Measurements from ENCODE around the gene OR51V1. TPM values are rescaled to one million over a fixed set of nuclear protein-coding genes. Genes with fewer than 3 reads are reported as not detected.

The OR51V1 gene
- total and polyA plus RNA-seq, 8 donors, result not detected

GRCh38 chr11:5245155-5245554 is 44.7 kb upstream of the OR51V1 start:
- intact Hi-C loops (cut with DNase I), result no loop called here
- Histone ChIP-seq H3K27ac (no peak overlapping the region), H3K9me3 (no peaks in the 10 kb centered on the region), H3K4me1 (no peaks in the 10 kb centered on the region), H3K4me3 (no peak overlapping the region), H3K27me3 (no peaks in the 10 kb centered on the region), H3K36me3 (no peaks in the 10 kb centered on the region)
- WGBS, 2 donors, result 72 to 86% methylated on average over 2 of the region's 2 CpGs
- FAIRE-seq (no peak), ATAC-seq (no peak), DNase-seq (no peak)
- TF ChIP-seq CTCF (IDR thresholded peaks at IDR 0.05), result no peak

DNA sequence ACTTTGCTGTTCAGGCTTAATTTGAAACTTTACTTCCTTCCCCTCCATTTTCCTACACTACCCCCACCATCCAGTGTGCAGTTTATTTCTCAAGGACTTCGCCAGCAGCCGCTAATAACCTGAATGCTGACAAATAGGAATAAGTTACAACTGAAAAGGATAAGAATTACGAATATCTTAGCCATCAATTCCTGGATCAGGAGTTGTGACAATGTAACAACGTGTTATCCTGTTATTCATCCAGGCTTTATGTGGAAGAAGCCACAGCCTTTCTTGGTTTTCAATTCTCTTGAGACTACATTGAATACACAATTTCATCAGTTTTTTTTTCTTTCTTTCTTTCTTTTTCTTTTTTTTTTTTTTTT is 43.3 kb upstream of the OR51V1 start:
- H3K9me3 ChIP-seq, result no peaks in the 10 kb centered on the region
- DNase-seq (no peak), ATAC-seq (no peak), FAIRE-seq (no peak)
- TF ChIP-seq CTCF (IDR thresholded peaks at IDR 0.05), result no peak
- WGBS, 2 donors, result 60 to 67% methylated on average over 4 of the region's 4 CpGs
- no peak overlapping the region for H3K27ac ChIP-seq
- H3K36me3 ChIP-seq, result no peaks in the 10 kb centered on the region
- intact Hi-C loops (cut with DNase I), result no loop called here
- no peaks in the 10 kb centered on the region for H3K4me1 ChIP-seq
- H3K4me3 ChIP-seq, result no peak overlapping the region
- no peaks in the 10 kb centered on the region for H3K27me3 ChIP-seq

- FAIRE-seq (no peak), DNase-seq (no peak), ATAC-seq (no peak)
- Histone ChIP-seq H3K27ac (no peak overlapping the region), H3K36me3 (no peaks in the 10 kb centered on the region), H3K27me3 (no peaks in the 10 kb centered on the region), H3K9me3 (no peaks in the 10 kb centered on the region), H3K4me3 (no peak overlapping the region), H3K4me1 (no peaks in the 10 kb centered on the region)
- WGBS, 2 donors, result 45 to 60% methylated on average over 7 of the region's 7 CpGs
- intact Hi-C loops (cut with DNase I), result no loop called here
- TF ChIP-seq CTCF (IDR thresholded peaks at IDR 0.05), result no peak
Observed at GRCh38 chr11:5242933-5243815, 42.7 kb upstream of the OR51V1 start.

- DNase-seq, result no peak
- no peak overlapping the region for H3K4me3 ChIP-seq
- FAIRE-seq, result no peak
- H3K27ac ChIP-seq, result no peak overlapping the region
- 32% methylated on average over 2 of the region's 2 CpGs for WGBS, 2 donors
- no peaks in the 10 kb centered on the region for H3K4me1 ChIP-seq
- no peak for TF ChIP-seq CTCF (IDR thresholded peaks at IDR 0.05)
- no peaks in the 10 kb centered on the region for H3K36me3 ChIP-seq
- H3K27me3 ChIP-seq, result no peaks in the 10 kb centered on the region
- intact Hi-C loops (cut with DNase I), result no loop called here
- ATAC-seq, result no peak
- no peaks in the 10 kb centered on the region for H3K9me3 ChIP-seq
Observed at GRCh38 chr11:5242208-5242607, 41.7 kb upstream of the OR51V1 start.

- no peaks in the 10 kb centered on the region for H3K9me3 ChIP-seq
- FAIRE-seq, result no peak
Observed at GRCh38 chr11:5241458-5241857, 41.0 kb upstream of the OR51V1 start.

More at GRCh38 chr11:5241458-5241857, 41.0 kb upstream of the OR51V1 start:
- ATAC-seq (no peak), DNase-seq (no peak)
- Histone ChIP-seq H3K36me3 (no peaks in the 10 kb centered on the region), H3K4me1 (no peaks in the 10 kb centered on the region), H3K27me3 (no peaks in the 10 kb centered on the region), H3K27ac (no peak overlapping the region), H3K4me3 (no peak overlapping the region)
- 35 to 54% methylated on average over 3 of the region's 3 CpGs for WGBS, 2 donors
- no peak for TF ChIP-seq CTCF (IDR thresholded peaks at IDR 0.05)
- intact Hi-C loops (cut with DNase I), result no loop called here

Data from pancreas (tissue), 10 donors.